ENCODE results near the gene MVK. TPM values are rescaled to one million over a fixed set of nuclear protein-coding genes. Genes with fewer than 3 reads are reported as not detected.

Gene MVK
- total and polyA plus RNA-seq, 2 experiments from 2014 or later = 16.7 to 40.1 TPM

GRCh38 chr12:109542014-109542413, 31.6 kb upstream of the MVK start:
- Histone ChIP-seq H3K4me3 (no peak overlapping the region), H3K4me1 (ENCODE audit: insufficient read depth) (no peaks in the 10 kb centered on the region), H2AFZ (no peak overlapping the region), H3K9me2 (ENCODE audit: insufficient read depth) (no peaks in the 10 kb centered on the region), H3K27ac (ENCODE audit: low read depth) (no peak overlapping the region), H3K27me3 (ENCODE audit: insufficient read depth) (no peaks in the 10 kb centered on the region), H3K4me2 (no peak overlapping the region), H3F3A (replicated peaks; ENCODE audit: low read depth) (no peaks in the 10 kb centered on the region), H4K20me1 (replicated peaks; ENCODE audit: insufficient read depth) (no peaks in the 10 kb centered on the region), H3K79me2 (replicated peaks; ENCODE audit: insufficient read depth) (no peaks in the 10 kb centered on the region), H3K36me3 (ENCODE audit: insufficient read depth) (no peaks in the 10 kb centered on the region)
- no peak overlapping the region for H3K4me3 Mint-ChIP-seq
- H3K9me3 Mint-ChIP-seq = no peaks in the 10 kb centered on the region
- H3K27me3 Mint-ChIP-seq (ENCODE audit: insufficient read depth, low read depth, poor library complexity) = peaks cover 17% of the 10 kb centered on the region
- ATAC-seq (no peak), DNase-seq (ENCODE audit: low spot score) (no peak)
- H3K4me1 Mint-ChIP-seq = no peaks in the 10 kb centered on the region
- H3K27ac Mint-ChIP-seq = no peak overlapping the region
- TF ChIP-seq ETS1 (IDR thresholded peaks at IDR 0.05) (no peak), STAT1 (IDR thresholded peaks at IDR 0.05; ENCODE audit: unreplicated experiment) (no peak), POLR2AphosphoS5 (IDR thresholded peaks at IDR 0.05; ENCODE audit: low read depth) (no peak), ZNF331 (CRISPR knock-in tag; IDR thresholded peaks at IDR 0.05; ENCODE audit: low read depth) (no peak), EZH2 (IDR thresholded peaks at IDR 0.05; ENCODE audit: low read depth, unreplicated experiment) (no peak), ZNF114 (CRISPR knock-in tag; IDR thresholded peaks at IDR 0.05) (no peak), CREB1 (CRISPR knock-in tag; IDR thresholded peaks at IDR 0.05; ENCODE audit: low read depth) (no peak), EZH2phosphoT487 (IDR thresholded peaks at IDR 0.05; ENCODE audit: unreplicated experiment) (no peak), NANOG (IDR thresholded peaks at IDR 0.05; ENCODE audit: borderline replicate concordance) (no peak), JUNB (IDR thresholded peaks at IDR 0.05; ENCODE audit: unreplicated experiment) (no peak)
- TF ChIP-seq, protein P1, sequence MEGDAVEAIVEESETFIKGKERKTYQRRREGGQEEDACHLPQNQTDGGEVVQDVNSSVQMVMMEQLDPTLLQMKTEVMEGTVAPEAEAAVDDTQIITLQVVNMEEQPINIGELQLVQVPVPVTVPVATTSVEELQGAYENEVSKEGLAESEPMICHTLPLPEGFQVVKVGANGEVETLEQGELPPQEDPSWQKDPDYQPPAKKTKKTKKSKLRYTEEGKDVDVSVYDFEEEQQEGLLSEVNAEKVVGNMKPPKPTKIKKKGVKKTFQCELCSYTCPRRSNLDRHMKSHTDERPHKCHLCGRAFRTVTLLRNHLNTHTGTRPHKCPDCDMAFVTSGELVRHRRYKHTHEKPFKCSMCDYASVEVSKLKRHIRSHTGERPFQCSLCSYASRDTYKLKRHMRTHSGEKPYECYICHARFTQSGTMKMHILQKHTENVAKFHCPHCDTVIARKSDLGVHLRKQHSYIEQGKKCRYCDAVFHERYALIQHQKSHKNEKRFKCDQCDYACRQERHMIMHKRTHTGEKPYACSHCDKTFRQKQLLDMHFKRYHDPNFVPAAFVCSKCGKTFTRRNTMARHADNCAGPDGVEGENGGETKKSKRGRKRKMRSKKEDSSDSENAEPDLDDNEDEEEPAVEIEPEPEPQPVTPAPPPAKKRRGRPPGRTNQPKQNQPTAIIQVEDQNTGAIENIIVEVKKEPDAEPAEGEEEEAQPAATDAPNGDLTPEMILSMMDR (conservative IDR thresholded peaks at IDR 0.05; ENCODE audit: low read depth in 2 of 2) = no peak
- TF ChIP-seq, protein P2, sequence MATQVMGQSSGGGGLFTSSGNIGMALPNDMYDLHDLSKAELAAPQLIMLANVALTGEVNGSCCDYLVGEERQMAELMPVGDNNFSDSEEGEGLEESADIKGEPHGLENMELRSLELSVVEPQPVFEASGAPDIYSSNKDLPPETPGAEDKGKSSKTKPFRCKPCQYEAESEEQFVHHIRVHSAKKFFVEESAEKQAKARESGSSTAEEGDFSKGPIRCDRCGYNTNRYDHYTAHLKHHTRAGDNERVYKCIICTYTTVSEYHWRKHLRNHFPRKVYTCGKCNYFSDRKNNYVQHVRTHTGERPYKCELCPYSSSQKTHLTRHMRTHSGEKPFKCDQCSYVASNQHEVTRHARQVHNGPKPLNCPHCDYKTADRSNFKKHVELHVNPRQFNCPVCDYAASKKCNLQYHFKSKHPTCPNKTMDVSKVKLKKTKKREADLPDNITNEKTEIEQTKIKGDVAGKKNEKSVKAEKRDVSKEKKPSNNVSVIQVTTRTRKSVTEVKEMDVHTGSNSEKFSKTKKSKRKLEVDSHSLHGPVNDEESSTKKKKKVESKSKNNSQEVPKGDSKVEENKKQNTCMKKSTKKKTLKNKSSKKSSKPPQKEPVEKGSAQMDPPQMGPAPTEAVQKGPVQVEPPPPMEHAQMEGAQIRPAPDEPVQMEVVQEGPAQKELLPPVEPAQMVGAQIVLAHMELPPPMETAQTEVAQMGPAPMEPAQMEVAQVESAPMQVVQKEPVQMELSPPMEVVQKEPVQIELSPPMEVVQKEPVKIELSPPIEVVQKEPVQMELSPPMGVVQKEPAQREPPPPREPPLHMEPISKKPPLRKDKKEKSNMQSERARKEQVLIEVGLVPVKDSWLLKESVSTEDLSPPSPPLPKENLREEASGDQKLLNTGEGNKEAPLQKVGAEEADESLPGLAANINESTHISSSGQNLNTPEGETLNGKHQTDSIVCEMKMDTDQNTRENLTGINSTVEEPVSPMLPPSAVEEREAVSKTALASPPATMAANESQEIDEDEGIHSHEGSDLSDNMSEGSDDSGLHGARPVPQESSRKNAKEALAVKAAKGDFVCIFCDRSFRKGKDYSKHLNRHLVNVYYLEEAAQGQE (IDR thresholded peaks at IDR 0.05; ENCODE audit: unreplicated experiment) = no peak
- TF ChIP-seq, protein P3, sequence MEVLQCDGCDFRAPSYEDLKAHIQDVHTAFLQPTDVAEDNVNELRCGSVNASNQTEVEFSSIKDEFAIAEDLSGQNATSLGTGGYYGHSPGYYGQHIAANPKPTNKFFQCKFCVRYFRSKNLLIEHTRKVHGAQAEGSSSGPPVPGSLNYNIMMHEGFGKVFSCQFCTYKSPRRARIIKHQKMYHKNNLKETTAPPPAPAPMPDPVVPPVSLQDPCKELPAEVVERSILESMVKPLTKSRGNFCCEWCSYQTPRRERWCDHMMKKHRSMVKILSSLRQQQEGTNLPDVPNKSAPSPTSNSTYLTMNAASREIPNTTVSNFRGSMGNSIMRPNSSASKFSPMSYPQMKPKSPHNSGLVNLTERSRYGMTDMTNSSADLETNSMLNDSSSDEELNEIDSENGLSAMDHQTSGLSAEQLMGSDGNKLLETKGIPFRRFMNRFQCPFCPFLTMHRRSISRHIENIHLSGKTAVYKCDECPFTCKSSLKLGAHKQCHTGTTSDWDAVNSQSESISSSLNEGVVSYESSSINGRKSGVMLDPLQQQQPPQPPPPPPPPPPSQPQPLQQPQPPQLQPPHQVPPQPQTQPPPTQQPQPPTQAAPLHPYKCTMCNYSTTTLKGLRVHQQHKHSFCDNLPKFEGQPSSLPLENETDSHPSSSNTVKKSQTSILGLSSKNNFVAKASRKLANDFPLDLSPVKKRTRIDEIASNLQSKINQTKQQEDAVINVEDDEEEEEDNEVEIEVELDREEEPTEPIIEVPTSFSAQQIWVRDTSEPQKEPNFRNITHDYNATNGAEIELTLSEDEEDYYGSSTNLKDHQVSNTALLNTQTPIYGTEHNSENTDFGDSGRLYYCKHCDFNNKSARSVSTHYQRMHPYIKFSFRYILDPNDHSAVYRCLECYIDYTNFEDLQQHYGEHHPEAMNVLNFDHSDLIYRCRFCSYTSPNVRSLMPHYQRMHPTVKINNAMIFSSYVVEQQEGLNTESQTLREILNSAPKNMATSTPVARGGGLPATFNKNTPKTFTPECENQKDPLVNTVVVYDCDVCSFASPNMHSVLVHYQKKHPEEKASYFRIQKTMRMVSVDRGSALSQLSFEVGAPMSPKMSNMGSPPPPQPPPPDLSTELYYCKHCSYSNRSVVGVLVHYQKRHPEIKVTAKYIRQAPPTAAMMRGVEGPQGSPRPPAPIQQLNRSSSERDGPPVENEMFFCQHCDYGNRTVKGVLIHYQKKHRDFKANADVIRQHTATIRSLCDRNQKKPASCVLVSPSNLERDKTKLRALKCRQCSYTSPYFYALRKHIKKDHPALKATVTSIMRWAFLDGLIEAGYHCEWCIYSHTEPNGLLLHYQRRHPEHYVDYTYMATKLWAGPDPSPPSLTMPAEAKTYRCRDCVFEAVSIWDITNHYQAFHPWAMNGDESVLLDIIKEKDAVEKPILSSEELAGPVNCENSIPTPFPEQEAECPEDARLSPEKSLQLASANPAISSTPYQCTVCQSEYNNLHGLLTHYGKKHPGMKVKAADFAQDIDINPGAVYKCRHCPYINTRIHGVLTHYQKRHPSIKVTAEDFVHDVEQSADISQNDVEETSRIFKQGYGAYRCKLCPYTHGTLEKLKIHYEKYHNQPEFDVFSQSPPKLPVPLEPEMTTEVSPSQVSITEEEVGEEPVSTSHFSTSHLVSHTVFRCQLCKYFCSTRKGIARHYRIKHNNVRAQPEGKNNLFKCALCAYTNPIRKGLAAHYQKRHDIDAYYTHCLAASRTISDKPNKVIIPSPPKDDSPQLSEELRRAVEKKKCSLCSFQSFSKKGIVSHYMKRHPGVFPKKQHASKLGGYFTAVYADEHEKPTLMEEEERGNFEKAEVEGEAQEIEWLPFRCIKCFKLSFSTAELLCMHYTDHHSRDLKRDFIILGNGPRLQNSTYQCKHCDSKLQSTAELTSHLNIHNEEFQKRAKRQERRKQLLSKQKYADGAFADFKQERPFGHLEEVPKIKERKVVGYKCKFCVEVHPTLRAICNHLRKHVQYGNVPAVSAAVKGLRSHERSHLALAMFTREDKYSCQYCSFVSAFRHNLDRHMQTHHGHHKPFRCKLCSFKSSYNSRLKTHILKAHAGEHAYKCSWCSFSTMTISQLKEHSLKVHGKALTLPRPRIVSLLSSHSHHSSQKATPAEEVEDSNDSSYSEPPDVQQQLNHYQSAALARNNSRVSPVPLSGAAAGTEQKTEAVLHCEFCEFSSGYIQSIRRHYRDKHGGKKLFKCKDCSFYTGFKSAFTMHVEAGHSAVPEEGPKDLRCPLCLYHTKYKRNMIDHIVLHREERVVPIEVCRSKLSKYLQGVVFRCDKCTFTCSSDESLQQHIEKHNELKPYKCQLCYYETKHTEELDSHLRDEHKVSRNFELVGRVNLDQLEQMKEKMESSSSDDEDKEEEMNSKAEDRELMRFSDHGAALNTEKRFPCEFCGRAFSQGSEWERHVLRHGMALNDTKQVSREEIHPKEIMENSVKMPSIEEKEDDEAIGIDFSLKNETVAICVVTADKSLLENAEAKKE (CRISPR knock-in tag; IDR thresholded peaks at IDR 0.05) = no peak
- no peaks in the 10 kb centered on the region for H3K36me3 Mint-ChIP-seq (ENCODE audit: low read depth)
